Measurements from ENCODE around the gene C10orf71.

Gene C10orf71

DNA sequence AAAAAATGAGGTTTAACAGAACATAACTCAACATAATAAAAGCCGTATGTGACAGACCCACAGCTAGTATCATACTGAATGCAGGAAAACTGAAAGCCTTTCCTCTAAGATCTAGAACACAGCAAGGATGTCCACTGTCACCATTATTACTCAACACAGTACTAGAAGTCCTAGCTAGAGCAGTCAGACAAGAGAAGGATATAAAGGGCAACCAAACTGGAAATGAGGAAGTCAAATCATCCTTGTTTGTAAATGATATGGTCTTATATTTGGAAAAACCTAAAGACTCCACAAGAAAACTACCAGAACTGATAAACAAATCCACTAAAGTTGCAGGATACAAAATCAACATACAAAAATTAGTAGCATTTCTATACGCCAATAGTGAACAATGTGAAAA is 45.9 kb downstream of the C10orf71 start:
- DNase-seq, result no peak

DNA sequence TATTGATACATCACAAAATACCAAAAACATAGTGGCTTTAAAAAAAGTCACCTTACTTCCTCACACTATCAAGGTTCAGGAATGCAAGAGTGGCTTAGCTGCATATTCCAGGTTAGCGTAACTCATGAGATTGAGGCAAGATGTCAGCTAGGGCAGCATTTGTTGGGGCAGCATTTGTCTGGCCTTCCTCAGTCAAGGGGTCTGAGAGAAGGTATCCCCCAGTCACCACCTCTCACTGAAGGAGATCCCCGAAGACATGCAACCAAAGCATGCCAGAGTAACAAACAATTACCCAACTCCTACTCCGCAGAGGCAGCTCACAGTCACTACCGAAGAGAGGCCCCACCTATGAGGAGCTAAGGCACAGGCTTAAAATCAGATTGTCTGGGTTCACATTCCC is 48.4 kb downstream of the C10orf71 start:
- DNase-seq, result no peak

DNA sequence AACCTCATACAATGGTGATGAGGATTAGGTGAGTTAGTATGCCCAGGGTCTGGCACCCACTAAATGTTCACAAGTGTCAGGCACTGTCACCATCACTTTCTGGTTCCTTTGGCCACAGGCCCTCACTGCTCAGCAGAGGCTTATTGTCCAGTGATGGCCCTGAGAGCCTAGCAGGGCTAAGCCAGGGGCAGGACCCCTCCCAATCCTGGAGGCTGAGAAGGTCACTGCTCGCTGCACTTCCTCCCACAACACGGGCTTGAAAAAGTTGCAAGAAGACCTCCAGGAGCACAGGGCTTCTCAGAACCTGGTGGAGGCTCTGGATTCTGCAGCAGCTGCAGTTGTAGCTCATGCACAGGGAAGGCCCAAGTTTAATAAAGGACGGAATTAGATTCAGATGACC is 48.9 kb downstream of the C10orf71 start:
- no peak for DNase-seq

DNA sequence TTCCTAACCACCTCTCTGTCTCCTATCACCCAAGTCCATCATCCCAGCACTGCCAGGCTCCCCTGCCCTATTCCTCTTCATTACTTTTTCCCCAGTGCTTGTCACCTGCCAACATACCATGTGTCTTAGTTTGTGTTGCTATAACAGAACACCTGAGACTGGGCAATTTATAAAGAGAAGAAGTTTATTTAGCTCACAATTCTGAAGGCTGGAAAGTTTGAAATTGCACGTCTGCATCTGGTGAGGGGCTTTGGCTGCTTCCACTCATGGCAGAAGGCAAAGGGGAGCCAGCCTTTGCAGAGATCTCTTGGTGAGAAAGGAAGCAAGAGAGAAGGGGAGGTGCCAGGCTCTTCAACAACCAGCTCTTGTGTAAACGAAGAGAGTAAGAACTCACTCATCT is 49.6 kb downstream of the C10orf71 start:
- DNase-seq, result no peak

DNA sequence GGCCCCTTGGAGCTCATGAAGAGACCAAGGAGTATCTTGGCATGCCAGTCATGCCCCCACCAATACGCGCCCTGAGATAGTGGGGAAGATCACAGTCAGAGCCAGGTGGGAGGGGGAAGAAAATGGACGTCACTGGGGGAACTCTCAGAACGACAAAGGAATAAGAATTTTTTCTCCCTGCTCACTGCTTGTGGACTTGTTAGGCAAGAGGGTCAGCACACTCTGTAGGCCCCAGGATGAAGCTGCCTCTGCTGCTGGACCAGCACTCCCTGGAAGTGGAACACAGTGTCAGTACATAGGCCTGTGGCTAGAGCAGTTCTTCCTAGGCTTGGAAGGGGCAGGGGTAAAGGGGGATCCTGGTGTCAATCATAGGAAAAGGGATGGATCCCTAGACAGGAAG is 50.4 kb downstream of the C10orf71 start:
- no peak for DNase-seq

DNA sequence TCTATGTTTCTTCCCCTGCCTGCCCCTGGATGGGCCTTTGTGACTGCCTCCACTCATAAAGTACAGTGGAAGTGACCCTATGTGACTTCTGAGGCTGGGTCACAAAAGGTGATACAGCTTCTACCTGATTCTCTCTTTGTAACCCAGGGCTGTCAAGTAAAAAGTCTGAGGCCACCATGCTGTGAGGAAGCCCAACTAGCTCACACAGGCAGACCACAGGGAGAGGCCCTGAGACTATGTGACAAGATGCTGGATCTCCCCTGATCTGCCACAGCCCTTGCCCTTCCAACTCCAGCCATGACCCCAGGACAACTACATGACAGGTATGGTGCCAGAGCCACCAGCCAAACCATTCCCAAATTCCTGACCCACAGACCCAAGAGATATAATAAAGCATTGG is 51.2 kb downstream of the C10orf71 start:
- DNase-seq, result no peak

DNA sequence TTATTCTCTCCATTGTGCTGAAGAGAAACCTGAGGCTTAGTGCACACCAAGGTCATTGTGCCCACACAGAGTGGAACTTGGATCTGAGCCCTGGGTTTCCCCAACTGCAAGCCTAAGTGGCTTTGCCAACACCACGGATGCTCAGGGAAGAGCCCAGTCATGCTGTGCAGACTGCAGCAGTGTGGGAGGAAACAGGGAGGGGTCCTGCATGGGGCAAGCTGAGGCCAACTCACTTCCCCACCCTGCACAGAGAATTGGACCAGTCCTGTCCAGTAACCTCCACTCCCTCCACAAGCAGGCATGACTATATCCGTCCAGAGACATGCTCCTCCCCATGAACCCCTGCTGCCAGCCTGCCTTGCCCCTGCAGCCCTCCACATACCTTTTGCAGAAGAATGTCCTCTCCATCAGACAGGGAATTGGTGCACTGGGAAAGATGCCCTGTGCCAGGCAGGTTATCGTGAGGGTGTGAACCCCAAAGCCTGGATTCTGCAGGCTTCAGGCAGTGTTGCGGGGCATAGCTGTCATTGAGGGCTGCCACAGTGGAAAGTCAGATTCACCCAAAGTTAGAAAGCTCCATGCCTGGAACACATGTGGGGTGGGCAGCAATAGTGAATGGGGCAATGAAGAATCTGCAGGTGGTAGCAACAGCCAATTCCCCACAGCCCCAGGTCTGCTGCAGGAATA is 52.0 kb downstream of the C10orf71 start:
- DNase-seq, result no peak

DNA sequence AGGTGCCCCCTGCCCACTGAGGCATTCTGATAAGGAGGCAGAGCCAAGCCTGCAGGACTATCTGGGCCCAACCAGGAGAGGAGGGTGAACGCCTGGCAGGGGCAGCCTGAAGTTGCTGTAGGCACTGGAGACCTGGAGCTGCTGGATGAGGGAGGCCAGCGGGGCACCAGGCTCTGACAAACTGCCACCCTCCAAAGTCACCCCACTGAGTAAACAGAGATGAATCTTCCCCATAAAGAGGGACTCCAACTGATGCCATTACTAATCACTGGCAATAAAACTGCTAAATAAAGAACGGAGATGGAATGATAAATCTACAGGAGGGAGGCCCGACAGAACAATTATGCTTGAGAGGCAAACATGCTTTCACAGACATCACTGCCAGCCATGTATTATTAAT is 52.7 kb downstream of the C10orf71 start:
- no peak for DNase-seq

DNA sequence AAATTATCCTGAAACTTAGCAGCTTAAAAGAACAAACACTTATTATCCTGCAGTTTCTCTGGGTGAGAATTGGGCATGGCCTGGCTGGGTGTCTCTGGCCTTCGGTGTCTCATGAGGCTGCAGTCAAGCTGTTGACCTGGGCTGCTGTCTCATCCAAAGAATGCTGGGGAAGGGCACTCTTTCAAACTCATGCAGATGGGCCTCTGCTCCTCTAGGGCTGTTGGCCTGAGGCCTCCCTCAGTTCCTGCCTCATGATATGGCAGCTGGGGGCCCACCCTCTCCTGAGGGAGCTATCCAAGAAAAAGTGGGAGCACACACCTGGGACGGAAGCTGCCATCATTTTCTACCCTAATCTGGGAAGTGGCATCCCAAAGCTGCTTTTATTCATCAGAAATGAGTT is 53.4 kb downstream of the C10orf71 start:
- no peak for DNase-seq

DNA sequence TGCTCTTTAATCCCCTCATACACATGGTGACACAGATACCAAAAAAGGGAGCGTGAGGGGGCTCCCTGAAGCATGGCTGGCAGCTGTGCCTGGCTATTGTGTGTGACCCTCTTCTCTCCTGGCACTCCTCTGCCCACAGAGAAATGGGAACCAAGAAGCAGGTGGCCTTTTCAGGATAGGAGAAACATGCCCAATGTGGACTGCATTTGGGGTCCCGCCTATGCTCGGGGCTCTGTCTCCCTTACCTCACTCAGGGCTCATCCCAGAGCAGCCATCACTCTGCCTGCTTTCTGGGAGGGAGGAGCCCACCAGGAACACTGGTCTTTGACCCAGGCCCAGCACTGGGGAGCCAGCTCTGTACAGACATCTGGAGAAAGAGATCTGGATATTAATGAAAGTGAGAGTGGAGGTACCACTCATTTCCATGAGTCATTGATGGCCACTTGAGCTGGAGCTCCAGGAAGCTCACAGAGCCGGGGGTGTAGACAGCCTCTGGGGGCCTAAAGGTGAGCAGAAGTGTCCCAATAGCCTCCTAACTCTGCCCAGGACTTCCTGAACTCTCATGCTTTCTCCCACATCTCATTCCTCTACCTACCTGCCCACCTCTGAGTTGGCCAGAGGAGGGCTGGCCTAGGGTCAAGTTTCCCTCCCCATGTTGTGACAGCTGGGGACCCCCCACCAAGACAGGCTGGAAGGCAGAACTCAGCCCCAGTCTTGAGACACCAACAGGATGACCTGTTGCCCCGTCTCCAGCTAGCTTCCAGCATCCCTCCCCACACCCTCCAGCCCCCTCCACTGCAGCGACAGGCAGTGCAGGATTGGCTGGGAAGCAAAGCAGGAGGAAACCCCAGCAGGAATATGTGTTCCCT is 54.3 kb downstream of the C10orf71 start:
- DNase-seq, result no peak

DNA sequence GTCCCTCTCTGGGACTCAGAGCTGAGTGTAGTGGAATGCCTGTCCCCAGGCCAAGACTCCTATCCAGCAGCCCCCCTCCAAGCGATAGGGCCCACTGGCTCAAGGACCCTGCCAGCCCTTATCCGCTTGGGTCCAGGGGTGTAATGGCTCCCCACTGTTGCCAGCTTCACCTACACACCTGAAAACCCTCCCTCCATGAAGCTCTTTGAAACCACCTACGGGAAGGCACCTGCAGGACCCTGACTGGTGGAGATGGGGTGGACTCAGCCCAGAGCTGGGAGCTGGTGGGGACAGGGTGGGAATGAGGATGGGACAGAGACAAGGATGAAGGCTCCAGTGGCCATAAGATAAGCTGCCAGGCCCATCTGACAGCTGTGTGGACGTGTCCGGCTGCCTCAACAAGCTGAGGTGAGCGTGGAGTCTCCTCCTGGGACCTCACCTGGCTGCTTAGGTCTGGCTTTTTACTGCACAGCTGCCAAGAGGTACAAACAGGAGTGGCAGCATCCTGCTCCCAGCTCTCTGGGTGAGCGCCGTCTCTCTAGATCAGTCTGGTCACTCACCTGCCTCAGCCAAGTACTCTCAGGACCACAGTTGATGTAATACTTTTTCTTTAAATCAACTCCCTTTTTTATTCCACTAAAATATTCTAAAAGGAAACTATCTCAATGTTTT is 55.1 kb downstream of the C10orf71 start:
- DNase-seq, result no peak

DNA sequence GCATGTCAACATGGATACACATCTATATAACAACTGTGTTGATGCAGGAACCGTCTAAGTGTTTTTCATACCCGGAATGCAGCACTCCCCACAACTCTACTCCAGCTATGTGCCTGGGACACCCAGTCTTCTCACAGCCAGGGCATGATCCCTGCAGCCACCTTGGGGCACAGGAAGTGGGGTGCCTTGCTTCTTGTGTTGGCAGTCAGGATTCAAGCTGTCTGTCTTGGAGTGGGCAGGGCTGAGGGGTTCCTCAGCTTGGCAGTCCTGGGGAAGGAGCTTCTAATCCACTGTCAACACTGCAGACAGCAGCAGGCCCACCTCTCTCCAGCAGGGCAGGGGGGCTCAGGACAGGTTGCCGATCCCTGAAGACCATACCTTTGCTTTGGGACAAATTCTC is 55.6 kb downstream of the C10orf71 start:
- DNase-seq, result no peak

DNA sequence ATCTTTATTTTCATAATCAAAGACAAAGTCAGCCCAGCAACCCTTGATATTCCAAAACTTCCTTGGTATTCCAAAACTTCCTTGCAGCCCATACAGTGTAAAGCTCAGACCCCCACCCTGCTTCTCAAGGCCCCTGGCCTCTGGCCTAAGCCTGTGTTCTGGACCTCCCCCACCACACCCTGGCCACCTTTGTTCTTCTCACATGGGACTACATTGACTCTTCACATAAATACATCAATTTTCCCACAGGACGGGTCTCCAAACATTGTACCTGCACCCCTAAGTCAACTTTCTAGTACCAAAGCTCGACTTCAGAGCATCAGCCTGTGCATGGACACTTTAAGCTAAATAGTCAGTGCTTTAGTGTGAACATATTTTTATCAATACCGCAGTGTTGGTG is 56.3 kb downstream of the C10orf71 start:
- DNase-seq, result no peak

DNA sequence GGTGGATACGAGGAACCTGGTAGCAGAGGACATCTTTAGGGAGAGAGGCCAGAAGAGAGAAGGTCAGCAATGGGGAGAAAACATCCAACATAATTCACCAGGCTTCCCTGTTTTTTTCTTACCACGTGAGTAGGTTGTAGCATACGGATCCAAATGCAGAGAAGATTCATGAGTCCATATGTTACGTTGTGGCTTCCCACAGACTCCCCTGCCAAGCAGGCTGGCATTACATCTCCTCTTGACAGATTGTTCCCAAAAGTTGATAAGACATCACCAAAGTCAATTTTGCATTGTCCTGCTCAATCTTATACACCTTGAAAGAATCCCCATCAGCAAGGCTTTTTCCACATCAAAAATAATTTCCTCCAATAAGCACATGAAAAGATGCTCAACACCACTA is 57.2 kb downstream of the C10orf71 start:
- no peak for DNase-seq

DNA sequence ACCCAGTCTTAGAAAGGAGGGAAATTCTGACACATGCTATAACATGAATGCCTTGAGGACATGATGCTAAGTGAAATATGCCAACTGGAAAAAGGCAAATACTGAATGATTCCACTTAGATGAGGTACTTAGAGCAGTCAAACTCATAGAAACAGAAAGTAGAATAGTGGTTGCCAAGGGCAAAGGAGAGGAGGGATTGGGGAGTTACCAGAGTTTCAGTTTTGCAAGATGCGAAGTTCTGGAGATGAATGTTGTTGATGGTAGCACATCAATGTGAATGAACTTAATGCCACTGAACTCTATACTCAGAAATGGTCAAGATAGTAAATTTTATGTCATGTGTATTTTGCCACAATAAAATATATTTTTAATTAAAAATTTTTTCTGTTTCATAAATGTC is 58.0 kb downstream of the C10orf71 start:
- no peak for DNase-seq

DNA sequence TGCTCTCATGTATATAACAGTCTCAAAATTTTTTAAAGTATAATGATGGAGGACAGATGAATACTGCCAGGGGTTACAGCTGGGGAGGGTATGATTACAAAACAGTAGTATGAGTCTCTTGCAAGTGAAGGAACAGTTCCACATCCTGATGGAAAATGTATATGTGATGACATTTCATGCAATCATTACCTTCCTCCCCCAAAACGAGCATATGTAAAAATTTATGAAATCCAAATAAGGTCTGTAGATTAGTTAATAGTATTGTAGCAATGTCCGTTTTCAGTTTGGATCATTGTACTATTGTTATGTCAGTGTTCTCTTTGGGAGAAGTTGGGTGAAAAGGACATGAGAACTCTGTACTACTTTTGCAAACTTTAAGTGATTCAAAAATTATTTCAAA is 58.9 kb downstream of the C10orf71 start:
- no peak for DNase-seq

DNA sequence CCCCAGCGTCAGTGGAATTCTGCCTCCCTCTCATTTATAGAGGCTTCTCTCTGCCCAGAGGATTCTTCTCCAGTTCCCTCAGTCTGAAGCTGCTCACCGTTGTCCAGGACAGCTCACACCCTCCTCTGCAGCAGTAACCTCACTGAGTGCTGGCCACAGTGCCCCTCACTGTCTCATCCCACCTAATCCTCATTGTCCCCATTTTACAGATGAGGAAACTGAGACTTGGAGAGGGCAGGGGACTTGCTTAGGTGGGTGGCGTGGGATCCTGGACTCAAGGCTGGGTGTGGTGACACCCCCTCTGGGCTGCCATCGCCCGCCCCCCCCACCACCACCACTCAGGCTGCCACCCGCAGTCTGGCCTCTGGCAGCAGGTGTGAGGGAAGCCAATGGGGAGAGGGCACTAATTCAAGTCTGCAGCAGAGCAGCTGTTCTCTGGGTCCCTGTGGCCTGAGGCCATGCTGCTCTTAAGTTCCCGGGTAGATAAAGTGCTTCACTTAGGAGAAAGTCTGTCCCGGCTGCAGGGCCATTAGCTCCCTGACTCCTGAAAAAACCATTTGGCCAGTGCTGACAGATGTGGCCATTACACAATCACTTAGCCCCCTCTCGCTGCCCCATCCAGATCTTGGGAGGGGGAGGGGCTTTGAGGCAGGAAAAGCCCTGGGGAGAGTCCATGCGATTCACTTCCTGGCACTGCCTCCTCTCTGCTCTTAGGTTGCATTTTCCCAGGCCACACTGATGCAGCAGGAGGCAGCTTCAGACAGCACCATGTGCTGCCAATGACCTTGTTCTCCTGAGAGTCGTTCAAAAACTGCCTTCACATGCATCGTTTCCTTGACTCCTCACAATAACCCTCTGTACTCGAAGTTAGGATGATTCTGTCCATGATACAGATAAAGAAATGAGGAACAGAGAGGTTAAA is 60.6 kb downstream of the C10orf71 start:
- DNase-seq, result no peak

DNA sequence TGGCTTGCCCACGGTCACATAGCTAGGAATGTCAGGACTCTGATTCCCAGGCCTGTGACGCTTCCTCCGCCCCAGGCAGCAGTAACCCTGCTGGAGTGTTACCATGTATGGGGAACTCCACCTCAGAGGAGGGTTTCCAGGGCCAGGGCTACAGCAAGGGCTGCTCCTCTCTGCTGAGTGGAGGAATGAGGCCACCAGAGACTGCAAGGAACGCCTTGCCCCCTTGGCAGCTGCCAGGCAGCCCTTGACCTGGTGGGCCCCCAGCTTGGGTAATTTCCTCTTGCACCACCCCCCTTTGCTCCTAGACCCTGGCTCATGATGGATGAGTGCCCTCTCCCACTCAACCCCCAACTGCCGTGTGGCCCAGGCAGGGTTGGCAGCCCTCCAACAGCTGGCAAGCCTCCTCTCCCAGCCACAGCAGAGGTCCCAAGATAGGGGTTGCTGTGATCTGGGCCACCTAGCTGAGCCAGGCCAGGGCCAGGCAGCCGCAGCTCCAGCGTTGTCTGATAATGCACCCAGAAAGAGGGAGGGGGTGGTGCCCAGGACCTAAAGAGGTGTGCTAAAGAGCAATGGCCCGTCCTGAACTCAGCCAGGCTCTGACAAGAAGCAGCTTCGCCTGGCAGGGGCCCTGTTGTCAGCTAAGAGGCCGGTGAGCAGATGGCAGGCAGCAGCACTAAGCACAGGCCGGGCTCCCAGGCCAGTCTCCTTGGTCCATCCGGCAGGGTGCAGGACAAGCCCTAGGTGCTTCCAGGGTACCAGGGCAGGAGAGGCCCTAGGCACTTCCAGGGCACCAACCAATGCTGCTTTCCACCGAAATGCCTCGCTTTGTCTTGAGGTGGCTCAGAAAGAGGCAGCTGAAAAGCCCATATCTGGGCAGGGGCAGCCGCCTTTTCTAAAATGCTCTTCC is 61.6 kb downstream of the C10orf71 start:
- DNase-seq, result no peak

DNA sequence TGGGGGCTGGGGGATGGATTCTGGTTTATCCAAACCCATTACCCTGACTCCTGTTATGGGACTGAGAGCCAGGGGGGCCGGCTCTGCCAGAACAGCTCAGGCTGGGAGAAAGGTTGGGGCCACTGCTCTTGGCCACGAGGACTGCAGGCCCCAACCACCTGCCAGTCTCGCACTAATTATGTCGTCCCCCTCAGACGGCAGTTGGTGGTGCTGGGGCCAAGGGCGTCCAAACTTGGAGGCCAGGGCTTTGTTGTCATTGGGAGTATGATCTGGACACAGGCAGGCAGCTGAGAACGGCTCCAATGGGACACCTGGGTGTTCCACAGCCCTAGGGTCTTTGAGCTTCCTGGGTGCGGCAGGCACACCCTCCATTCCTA is 62.2 kb downstream of the C10orf71 start:
- no peak for DNase-seq

DNA sequence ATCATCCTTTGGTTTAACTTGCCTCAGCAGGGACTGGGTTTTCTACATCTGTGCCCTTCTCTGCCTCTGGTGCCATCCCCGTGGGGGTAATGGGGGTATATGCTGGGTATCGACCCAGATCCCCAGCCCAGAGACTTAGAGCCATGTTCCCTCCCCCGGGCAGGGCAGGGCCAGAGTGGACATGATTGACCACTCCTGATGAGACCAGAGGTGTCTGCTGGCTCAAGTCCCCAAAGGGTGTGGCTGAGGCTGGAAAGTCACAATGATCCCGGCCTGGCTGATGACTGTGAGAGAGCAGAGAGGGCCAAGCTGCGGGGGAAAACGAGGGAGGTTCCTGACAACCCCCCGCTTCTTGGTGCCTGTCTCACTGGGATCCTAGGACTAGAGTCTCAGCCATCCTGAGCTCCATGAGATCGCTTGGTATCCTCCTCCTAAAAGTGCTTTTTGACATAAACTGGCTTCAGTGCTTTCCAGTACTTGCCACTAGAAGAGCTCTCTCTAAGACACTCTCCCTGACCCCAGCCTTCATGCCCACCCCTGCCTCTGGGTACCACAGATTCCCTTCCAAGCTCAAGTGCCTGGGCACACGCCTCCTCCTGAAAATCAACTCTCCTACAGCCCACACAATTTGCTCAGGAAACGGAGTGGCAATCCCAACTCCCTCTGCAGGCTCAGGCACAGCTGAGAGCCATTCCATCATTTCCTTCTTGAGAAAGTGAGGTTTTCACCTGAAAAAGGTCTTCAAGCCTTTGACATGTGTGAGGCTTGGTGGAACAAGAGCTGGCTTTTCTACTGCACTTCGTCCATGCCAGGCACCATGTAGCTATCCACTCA is 63.0 kb downstream of the C10orf71 start:
- DNase-seq, result no peak

Data from activated T-cell treated with anti-CD3 and anti-CD28 coated beads, Interleukin-2, amount 50 U/mL, for 1 hour (primary cell).